Liver (tissue), 9 donors: ENCODE results near the gene CGGBP1. TPM values are rescaled to one million over a fixed set of nuclear protein-coding genes. Genes with fewer than 3 reads are reported as not detected.

Source experiments
- DNase-seq: peaks from one replicate; pipeline ENCODE4 v3.0.0-alpha.2; 2017; ENCODE audit warnings: low spot score
- H3K27ac ChIP-seq, 2 donors: one replicate each; pipeline ENCODE4 v1.7.0; 2013; ENCODE audit warnings: inconsistent platforms in 2 of 2, low read length in 2 of 2, control low read depth in 1 of 2, low read depth in 1 of 2, mild to moderate bottlenecking in 1 of 2
- H3K27me3 ChIP-seq, 4 donors: one replicate each; pipeline versions ENCODE4 v1.6.1 to v1.7.0; 2013; ENCODE audit warnings: low read length in 3 of 4, inconsistent platforms in 1 of 4, mild to moderate bottlenecking in 1 of 4, moderate library complexity in 1 of 4; ENCODE audit not compliant: control insufficient read depth in 4 of 4, insufficient read depth in 4 of 4
- H3K36me3 ChIP-seq, 4 donors: one replicate each; pipeline versions ENCODE4 v1.6.1 to v1.7.0; 2013; ENCODE audit warnings: low read length in 3 of 4, mild to moderate bottlenecking in 3 of 4, low read depth in 1 of 4, moderate library complexity in 1 of 4; ENCODE audit not compliant: control insufficient read depth in 4 of 4, insufficient read depth in 3 of 4
- H3K4me1 ChIP-seq, 4 donors: one replicate each; pipeline versions ENCODE4 v1.6.1 to v1.7.0; 2013; ENCODE audit warnings: low read length in 3 of 4, mild to moderate bottlenecking in 3 of 4, moderate library complexity in 1 of 4; ENCODE audit not compliant: control insufficient read depth in 4 of 4, insufficient read depth in 4 of 4
- H3K4me3 ChIP-seq, 3 donors: one replicate each; pipeline versions ENCODE4 v1.6.1 to v1.7.0; 2013; ENCODE audit warnings: low read length in 3 of 3, control low read depth in 1 of 3, low read depth in 1 of 3, mild to moderate bottlenecking in 1 of 3
- H3K9ac ChIP-seq, 2 donors: one replicate each; pipeline ENCODE4 v1.7.0; 2013; ENCODE audit warnings: low read length in 2 of 2, mild to moderate bottlenecking in 2 of 2, moderate library complexity in 2 of 2, control low read depth in 1 of 2, low read depth in 1 of 2
- H3K9me3 ChIP-seq, 4 donors: one replicate each; pipeline versions ENCODE4 v1.6.1 to v1.7.0; 2013; ENCODE audit warnings: low read length in 3 of 4; ENCODE audit not compliant: control insufficient read depth in 4 of 4
- ATF3 ChIP-seq: IDR thresholded peaks from 2 replicates; pipeline ENCODE4 v1.6.1; 2016; ENCODE audit warnings: antibody characterized with exemption
- EGR1 ChIP-seq, 2 donors: IDR thresholded peaks; 2 replicates each; pipeline ENCODE4 v1.6.1; 2016 to 2018; ENCODE audit warnings: antibody characterized with exemption in 2 of 2, low read depth in 2 of 2
- FOXA1 ChIP-seq: IDR thresholded peaks from 2 replicates; pipeline ENCODE4 v1.6.1; 2016; ENCODE audit warnings: antibody characterized with exemption
- FOXA2 ChIP-seq: IDR thresholded peaks from 2 replicates; pipeline ENCODE4 v1.6.1; 2016; ENCODE audit warnings: antibody characterized with exemption
- GABPA ChIP-seq, 2 donors: IDR thresholded peaks in 1 of 2; conservative IDR thresholded peaks in 1 of 2; 2 replicates each; pipeline ENCODE4 v1.6.1; 2016; ENCODE audit warnings: antibody characterized with exemption in 2 of 2, mild to moderate bottlenecking in 1 of 2, moderate library complexity in 1 of 2
- HNF4A ChIP-seq, 2 donors: conservative IDR thresholded peaks; 2 replicates each; pipeline ENCODE4 v1.6.1; 2016; ENCODE audit warnings: antibody characterized with exemption in 2 of 2, mild to moderate bottlenecking in 2 of 2
- HNF4G ChIP-seq: IDR thresholded peaks from 2 replicates; pipeline ENCODE4 v1.6.1; 2016; ENCODE audit warnings: antibody characterized with exemption
- JUND ChIP-seq, 2 donors: IDR thresholded peaks; 2 replicates each; pipeline ENCODE4 v1.6.1; 2016; ENCODE audit warnings: antibody characterized with exemption in 2 of 2
- MAX ChIP-seq: IDR thresholded peaks from 2 replicates; pipeline ENCODE4 v1.6.1; 2016; ENCODE audit warnings: antibody characterized with exemption
- NR2F2 ChIP-seq: IDR thresholded peaks from 2 replicates; pipeline ENCODE4 v1.6.1; 2016; ENCODE audit warnings: antibody characterized with exemption
- RAD21 ChIP-seq, 2 donors: IDR thresholded peaks; 2 replicates each; pipeline ENCODE4 v1.6.1; 2016; ENCODE audit warnings: antibody characterized with exemption in 2 of 2, mild to moderate bottlenecking in 2 of 2
- RXRA ChIP-seq, 2 donors: IDR thresholded peaks; 2 replicates each; pipeline ENCODE4 v1.6.1; 2017 to 2018; ENCODE audit warnings: antibody characterized with exemption in 2 of 2, mild to moderate bottlenecking in 1 of 2
- SP1 ChIP-seq: IDR thresholded peaks from 2 replicates; pipeline ENCODE4 v1.6.1; 2018; ENCODE audit warnings: antibody characterized with exemption, mild to moderate bottlenecking
- TAF1 ChIP-seq: conservative IDR thresholded peaks from 2 replicates; pipeline ENCODE4 v1.6.1; 2016; ENCODE audit warnings: antibody characterized with exemption, mild to moderate bottlenecking
- YY1 ChIP-seq: IDR thresholded peaks from 2 replicates; pipeline ENCODE4 v1.6.1; 2016; ENCODE audit warnings: antibody characterized with exemption, mild to moderate bottlenecking
- ZBTB33 ChIP-seq: IDR thresholded peaks from 2 replicates; pipeline ENCODE4 v1.6.1; 2016; ENCODE audit warnings: antibody characterized with exemption
- WGBS: extraction: QIAGEN DNeasy Blood & Tissue Kit; methylation state at CpG from one replicate; pipeline ENCODE4 v1.1.7; 2013; 5-methylcytosine and 5-hydroxymethylcytosine counted together
- polyA plus RNA-seq, 2 donors: library from polyadenylated mRNA; stranded (reverse) in 1 of 2; unstranded in 1 of 2; fragments of 200-250 nt in 1 of 2; fragments of >200 nt in 1 of 2; fragmentation: Nextera tagmentation in 1 of 2; extraction: Ambion mirVana in 1 of 2; gene quantifications; one replicate each; pipeline versions ENCODE4 v1.2.1 to v1.2.3, GENCODE V29; 2013 to 2015
- total RNA-seq, 2 donors: library from RNA; depleted of rRNA; stranded (reverse); fragments of >200 nt; gene quantifications; one replicate each; pipeline ENCODE4 v1.2.3, GENCODE V29; 2014
- TF ChIP-seq, protein P1 (sequence below): IDR thresholded peaks from 2 replicates; pipeline ENCODE4 v1.6.1; 2016; ENCODE audit warnings: antibody characterized with exemption, mild to moderate bottlenecking
- TF ChIP-seq, protein P2 (sequence below): fragments of 150-350 bp; IDR thresholded peaks from 2 replicates; pipeline ENCODE4 v1.5.1; 2017; ENCODE audit warnings: improper control_type of control experiment, low read depth, low read length; ENCODE audit not compliant: missing input control
- donor health status: healthy.
- donor health status: healthy.
- donor health status: healthy.
- donor health status: healthy.
- donor health status: healthy.

CGGBP1 gene
- total and polyA plus RNA-seq, 4 donors, result 13.6 to 46.4 (median 35.8) TPM

DNA sequence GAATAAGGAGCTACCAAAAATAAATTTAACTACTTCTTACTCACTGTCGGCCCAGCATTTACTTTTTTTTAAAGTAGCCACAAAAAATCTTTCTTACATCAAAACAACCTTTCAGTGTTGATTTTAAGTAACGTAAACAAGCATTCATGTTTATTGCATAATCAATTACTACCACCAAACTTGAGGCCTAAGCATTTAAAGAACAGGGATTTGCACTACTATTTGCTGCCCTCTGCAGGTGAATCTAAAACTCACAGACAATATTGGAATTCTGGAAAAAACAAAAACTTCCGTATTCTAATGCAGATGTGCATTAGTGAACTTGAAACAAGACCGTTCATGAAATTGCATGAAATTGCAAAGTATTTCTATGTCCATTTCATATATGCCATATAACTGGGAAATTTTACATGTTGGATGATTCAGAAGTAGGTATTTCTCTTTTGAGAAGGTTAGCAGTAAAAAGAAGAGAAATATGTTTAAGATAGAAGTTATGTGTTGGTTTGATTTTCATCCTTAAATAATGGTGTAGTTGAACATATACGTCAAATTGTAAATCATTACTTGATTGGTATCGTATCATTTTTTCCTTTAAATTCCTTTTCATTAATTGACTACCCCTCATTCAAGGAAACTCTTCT lies 55.6 kb downstream of the CGGBP1 start (continued):
- TF ChIP-seq, protein P1, sequence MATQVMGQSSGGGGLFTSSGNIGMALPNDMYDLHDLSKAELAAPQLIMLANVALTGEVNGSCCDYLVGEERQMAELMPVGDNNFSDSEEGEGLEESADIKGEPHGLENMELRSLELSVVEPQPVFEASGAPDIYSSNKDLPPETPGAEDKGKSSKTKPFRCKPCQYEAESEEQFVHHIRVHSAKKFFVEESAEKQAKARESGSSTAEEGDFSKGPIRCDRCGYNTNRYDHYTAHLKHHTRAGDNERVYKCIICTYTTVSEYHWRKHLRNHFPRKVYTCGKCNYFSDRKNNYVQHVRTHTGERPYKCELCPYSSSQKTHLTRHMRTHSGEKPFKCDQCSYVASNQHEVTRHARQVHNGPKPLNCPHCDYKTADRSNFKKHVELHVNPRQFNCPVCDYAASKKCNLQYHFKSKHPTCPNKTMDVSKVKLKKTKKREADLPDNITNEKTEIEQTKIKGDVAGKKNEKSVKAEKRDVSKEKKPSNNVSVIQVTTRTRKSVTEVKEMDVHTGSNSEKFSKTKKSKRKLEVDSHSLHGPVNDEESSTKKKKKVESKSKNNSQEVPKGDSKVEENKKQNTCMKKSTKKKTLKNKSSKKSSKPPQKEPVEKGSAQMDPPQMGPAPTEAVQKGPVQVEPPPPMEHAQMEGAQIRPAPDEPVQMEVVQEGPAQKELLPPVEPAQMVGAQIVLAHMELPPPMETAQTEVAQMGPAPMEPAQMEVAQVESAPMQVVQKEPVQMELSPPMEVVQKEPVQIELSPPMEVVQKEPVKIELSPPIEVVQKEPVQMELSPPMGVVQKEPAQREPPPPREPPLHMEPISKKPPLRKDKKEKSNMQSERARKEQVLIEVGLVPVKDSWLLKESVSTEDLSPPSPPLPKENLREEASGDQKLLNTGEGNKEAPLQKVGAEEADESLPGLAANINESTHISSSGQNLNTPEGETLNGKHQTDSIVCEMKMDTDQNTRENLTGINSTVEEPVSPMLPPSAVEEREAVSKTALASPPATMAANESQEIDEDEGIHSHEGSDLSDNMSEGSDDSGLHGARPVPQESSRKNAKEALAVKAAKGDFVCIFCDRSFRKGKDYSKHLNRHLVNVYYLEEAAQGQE, result no peak
- no peak for TF ChIP-seq HNF4G
- no peak for TF ChIP-seq FOXA2
- no peak for TF ChIP-seq RXRA (IDR thresholded peaks at IDR 0.05)
- no peak for TF ChIP-seq SP1

GRCh38 chr3:88002448-88002847 lies 56.4 kb downstream of the CGGBP1 start:
- 81% methylated on average over 3 of the region's 3 CpGs for WGBS
- DNase-seq, result no peak
- TF ChIP-seq HNF4A (conservative IDR thresholded peaks at IDR 0.05), result no peak
- TF ChIP-seq NR2F2, result no peak
- TF ChIP-seq TAF1, result no peak
- TF ChIP-seq YY1, result no peak
- no peak for TF ChIP-seq FOXA1
- TF ChIP-seq, protein P1, result no peak
- TF ChIP-seq RXRA (IDR thresholded peaks at IDR 0.05), result no peak
- TF ChIP-seq SP1, result no peak
- no peak for TF ChIP-seq HNF4G
- no peak for TF ChIP-seq GABPA (IDR thresholded peaks at IDR 0.05 in 1 of 2, conservative IDR thresholded peaks at IDR 0.05 in 1 of 2)
- no peak for TF ChIP-seq MAX
- TF ChIP-seq ATF3, result no peak
- no peak for TF ChIP-seq EGR1 (IDR thresholded peaks at IDR 0.05; ENCODE audit: low read depth in 2 of 2)
- TF ChIP-seq, protein P2, sequence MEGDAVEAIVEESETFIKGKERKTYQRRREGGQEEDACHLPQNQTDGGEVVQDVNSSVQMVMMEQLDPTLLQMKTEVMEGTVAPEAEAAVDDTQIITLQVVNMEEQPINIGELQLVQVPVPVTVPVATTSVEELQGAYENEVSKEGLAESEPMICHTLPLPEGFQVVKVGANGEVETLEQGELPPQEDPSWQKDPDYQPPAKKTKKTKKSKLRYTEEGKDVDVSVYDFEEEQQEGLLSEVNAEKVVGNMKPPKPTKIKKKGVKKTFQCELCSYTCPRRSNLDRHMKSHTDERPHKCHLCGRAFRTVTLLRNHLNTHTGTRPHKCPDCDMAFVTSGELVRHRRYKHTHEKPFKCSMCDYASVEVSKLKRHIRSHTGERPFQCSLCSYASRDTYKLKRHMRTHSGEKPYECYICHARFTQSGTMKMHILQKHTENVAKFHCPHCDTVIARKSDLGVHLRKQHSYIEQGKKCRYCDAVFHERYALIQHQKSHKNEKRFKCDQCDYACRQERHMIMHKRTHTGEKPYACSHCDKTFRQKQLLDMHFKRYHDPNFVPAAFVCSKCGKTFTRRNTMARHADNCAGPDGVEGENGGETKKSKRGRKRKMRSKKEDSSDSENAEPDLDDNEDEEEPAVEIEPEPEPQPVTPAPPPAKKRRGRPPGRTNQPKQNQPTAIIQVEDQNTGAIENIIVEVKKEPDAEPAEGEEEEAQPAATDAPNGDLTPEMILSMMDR, result no peak
- TF ChIP-seq FOXA2, result no peak
- no peak for TF ChIP-seq JUND (IDR thresholded peaks at IDR 0.05)
- no peak for TF ChIP-seq RAD21 (IDR thresholded peaks at IDR 0.05)
- no peak for TF ChIP-seq ZBTB33
- Histone ChIP-seq H3K4me3 (no peak overlapping the region), H3K36me3 (no peaks in the 10 kb centered on the region), H3K9ac (no peak overlapping the region), H3K4me1 (peaks cover 0 to 8% (median under 1%) of the 10 kb centered on the region in 4 donors), H3K9me3 (no peaks in the 10 kb centered on the region), H3K27ac (no peak overlapping the region), H3K27me3 (peaks cover 0 to 5% (median 0%) of the 10 kb centered on the region in 4 donors)
